ENCODE measurements around the gene RBM24.

RBM24 gene

GRCh38 chr6:17281100-17281496 lies at the start of gene RBM24:
Gene RBM24 (plus strand): TSS chr6:17281361. CDS start chr6:17281582, 221 bp downstream.
- no peak for DNase-seq (ENCODE audit: low read depth in 1 of 2, low spot score in 1 of 2)

- DNase-seq (ENCODE audit: low read depth in 1 of 2, low spot score in 1 of 2), result no peak
Observed at GRCh38 chr6:17233531-17233930, 47.6 kb upstream of the RBM24 start.

GRCh38 chr6:17237246-17237645 lies 43.9 kb upstream of the RBM24 start:
- no peak for DNase-seq (ENCODE audit: low read depth in 1 of 2, low spot score in 1 of 2)

- DNase-seq (ENCODE audit: low read depth in 1 of 2, low spot score in 1 of 2), result no peak
Observed at GRCh38 chr6:17239260-17239659, 41.9 kb upstream of the RBM24 start.

- no peak for DNase-seq (ENCODE audit: low read depth in 1 of 2, low spot score in 1 of 2)
Observed at GRCh38 chr6:17240803-17241500, 40.2 kb upstream of the RBM24 start.

GRCh38 chr6:17242087-17242486 lies 39.1 kb upstream of the RBM24 start:
- no peak for DNase-seq (ENCODE audit: low read depth in 1 of 2, low spot score in 1 of 2)

GRCh38 chr6:17250237-17250636 lies 30.9 kb upstream of the RBM24 start:
- no peak for DNase-seq (ENCODE audit: low read depth in 1 of 2, low spot score in 1 of 2)

GRCh38 chr6:17251953-17252352 lies 29.2 kb upstream of the RBM24 start:
- DNase-seq (ENCODE audit: low read depth in 1 of 2, low spot score in 1 of 2), result no peak

GRCh38 chr6:17258749-17259148 lies 22.4 kb upstream of the RBM24 start:
- no peak for DNase-seq (ENCODE audit: low read depth in 1 of 2, low spot score in 1 of 2)

- no peak for DNase-seq (ENCODE audit: low read depth in 1 of 2, low spot score in 1 of 2)
Observed at GRCh38 chr6:17265570-17265969, 15.6 kb upstream of the RBM24 start.

- DNase-seq (ENCODE audit: low read depth in 1 of 2, low spot score in 1 of 2), result no peak
Observed at GRCh38 chr6:17267566-17267965, 13.6 kb upstream of the RBM24 start.

GRCh38 chr6:17268114-17268513 lies 13.0 kb upstream of the RBM24 start:
- no peak for DNase-seq (ENCODE audit: low read depth in 1 of 2, low spot score in 1 of 2)

- no peak for DNase-seq (ENCODE audit: low read depth in 1 of 2, low spot score in 1 of 2)
Observed at GRCh38 chr6:17269840-17270239, 11.3 kb upstream of the RBM24 start.

- no peak for DNase-seq (ENCODE audit: low read depth in 1 of 2, low spot score in 1 of 2)
Observed at GRCh38 chr6:17271628-17272027, 9.5 kb upstream of the RBM24 start.

GRCh38 chr6:17276766-17277165 lies 4.4 kb upstream of the RBM24 start:
- no peak for DNase-seq (ENCODE audit: low read depth in 1 of 2, low spot score in 1 of 2)

GRCh38 chr6:17277256-17277655 lies 3.9 kb upstream of the RBM24 start:
- no peak for DNase-seq (ENCODE audit: low read depth in 1 of 2, low spot score in 1 of 2)

- no peak for DNase-seq (ENCODE audit: low read depth in 1 of 2, low spot score in 1 of 2)
Observed at GRCh38 chr6:17278289-17279063, 2.7 kb upstream of the RBM24 start.

GRCh38 chr6:17280138-17280537 lies 1.0 kb upstream of the RBM24 start:
- DNase-seq (ENCODE audit: low read depth in 1 of 2, low spot score in 1 of 2), result no peak

- DNase-seq (ENCODE audit: low read depth in 1 of 2, low spot score in 1 of 2), result no peak
Observed at GRCh38 chr6:17280552-17281090, 540 bp upstream of the RBM24 start.

GRCh38 chr6:17281497-17282481 lies 628 bp downstream of the RBM24 start:
- DNase-seq (ENCODE audit: low read depth in 1 of 2, low spot score in 1 of 2), result no peak

- no peak for DNase-seq (ENCODE audit: low read depth in 1 of 2, low spot score in 1 of 2)
Observed at GRCh38 chr6:17283074-17283473, 1.9 kb downstream of the RBM24 start.
